ENCODE data around the gene NKAIN2.
"Not testable (repeated sequence)": the region's sequence is repeated elsewhere in the genome, so short reads cannot be mapped to it uniquely, and the experiment has no call there.

Gene NKAIN2

DNA sequence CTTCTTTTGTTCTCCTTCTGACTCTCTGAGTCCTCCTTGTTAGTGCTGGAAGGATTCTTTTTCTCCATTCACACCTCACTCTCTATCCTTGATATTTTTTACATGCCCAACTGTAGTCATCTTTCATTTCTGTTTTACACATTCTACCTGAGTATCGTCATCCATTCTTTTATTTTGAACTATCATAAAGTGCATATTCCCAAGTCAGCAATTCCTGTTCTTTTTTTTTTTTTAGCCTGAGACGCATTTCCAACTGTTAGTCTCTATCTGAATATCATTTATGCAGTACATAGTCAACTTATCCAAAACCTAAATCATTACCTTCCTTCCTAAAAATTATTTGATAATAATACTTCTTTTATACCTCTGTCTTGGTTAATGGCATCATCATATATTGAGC is 207.5 kb downstream of the NKAIN2 start:
- H3K4me1 ChIP-seq = no peaks in the 10 kb centered on the region
- H3K4me3 ChIP-seq (ENCODE audit: low read depth, low read length) = no peak overlapping the region
- no peaks in the 10 kb centered on the region for H3K36me3 ChIP-seq

DNA sequence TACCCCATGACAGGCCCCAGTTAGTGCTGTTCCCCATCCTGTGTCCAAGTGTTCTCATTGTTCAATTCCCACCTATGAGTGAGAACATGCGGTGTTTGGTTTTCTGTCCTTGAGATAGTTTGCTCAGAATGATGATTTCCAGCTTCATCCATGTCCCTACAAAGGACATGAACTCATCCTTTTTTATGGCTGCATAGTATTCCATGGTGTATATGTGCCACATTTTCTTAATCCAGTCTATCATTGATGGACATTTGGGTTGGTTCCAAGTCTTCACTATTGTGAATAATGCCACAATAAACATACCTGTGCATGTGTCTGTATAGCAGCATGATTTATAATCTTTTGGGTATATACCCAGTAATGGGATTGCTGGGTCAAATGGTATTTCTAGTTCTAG is 218.4 kb downstream of the NKAIN2 start:
- not testable (repeated sequence) for H3K4me1 ChIP-seq; H3K27me3 ChIP-seq; H3K9me3 ChIP-seq; H3K36me3 ChIP-seq; H3K4me3 ChIP-seq (ENCODE audit: low read depth, low read length); DNase-seq

More for the DNA sequence above, 207.5 kb downstream of the NKAIN2 start:
- H3K9me3 ChIP-seq = no peaks in the 10 kb centered on the region; the same call in 1 of the 2 replicates
- H3K27me3 ChIP-seq = no peaks in the 10 kb centered on the region
- DNase-seq = no peak
- TF ChIP-seq, protein P1, sequence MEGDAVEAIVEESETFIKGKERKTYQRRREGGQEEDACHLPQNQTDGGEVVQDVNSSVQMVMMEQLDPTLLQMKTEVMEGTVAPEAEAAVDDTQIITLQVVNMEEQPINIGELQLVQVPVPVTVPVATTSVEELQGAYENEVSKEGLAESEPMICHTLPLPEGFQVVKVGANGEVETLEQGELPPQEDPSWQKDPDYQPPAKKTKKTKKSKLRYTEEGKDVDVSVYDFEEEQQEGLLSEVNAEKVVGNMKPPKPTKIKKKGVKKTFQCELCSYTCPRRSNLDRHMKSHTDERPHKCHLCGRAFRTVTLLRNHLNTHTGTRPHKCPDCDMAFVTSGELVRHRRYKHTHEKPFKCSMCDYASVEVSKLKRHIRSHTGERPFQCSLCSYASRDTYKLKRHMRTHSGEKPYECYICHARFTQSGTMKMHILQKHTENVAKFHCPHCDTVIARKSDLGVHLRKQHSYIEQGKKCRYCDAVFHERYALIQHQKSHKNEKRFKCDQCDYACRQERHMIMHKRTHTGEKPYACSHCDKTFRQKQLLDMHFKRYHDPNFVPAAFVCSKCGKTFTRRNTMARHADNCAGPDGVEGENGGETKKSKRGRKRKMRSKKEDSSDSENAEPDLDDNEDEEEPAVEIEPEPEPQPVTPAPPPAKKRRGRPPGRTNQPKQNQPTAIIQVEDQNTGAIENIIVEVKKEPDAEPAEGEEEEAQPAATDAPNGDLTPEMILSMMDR (IDR thresholded peaks at IDR 0.05; ENCODE audit: low read depth, low read length) = no peak

DNA sequence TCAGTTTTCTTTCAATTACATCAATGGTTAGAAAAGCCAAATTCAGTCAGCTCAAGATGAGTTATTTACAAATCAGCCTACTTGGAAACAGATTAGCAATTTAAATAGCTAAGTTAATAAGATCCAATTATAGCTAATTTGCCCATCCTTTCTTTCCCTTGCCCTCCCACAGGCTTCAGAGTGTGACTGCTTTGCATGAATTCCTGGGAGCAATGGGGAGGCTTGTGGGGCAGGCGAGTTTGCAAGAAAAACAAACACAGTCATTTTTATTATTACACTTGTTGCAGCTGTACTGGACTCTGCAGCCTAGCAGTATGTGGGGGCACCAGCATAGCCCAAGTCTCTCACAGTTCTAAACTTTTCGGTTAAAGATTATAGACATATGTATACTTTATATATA is 219.0 kb downstream of the NKAIN2 start:
- Histone ChIP-seq H3K9me3 (no peaks in the 10 kb centered on the region), H3K36me3 (no peaks in the 10 kb centered on the region), H3K4me1 (no peaks in the 10 kb centered on the region), H3K27me3 (no peaks in the 10 kb centered on the region), H3K4me3 (ENCODE audit: low read depth, low read length) (no peak overlapping the region)
- TF ChIP-seq, protein P1 (IDR thresholded peaks at IDR 0.05; ENCODE audit: low read depth, low read length) = no peak
- DNase-seq = no peak

DNA sequence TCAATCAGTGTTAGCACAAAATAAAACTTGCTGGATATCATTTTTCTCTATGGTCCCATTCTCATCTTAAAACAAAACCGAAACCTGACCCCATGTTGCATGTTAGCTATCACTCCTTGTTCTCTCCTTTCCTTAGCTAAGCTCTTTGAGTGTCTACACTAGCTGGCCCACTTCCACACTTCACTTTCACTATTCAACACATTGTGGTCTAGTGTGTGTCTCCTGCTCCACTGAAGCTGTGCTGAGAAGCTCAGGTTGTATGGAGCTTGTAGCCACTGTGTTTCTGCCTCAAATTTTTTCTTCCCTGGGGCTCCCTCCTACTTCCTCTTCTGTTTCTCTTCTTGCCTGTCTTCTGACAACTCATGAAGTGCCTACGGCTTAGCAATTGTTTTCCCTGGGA is 223.0 kb downstream of the NKAIN2 start:
- Histone ChIP-seq H3K4me1 (no peaks in the 10 kb centered on the region), H3K36me3 (no peaks in the 10 kb centered on the region), H3K4me3 (ENCODE audit: low read depth, low read length) (no peak overlapping the region), H3K9me3 (no peaks in the 10 kb centered on the region), H3K27me3 (no peaks in the 10 kb centered on the region)
- TF ChIP-seq, protein P1 (IDR thresholded peaks at IDR 0.05; ENCODE audit: low read depth, low read length) = no peak
- no peak for DNase-seq

DNA sequence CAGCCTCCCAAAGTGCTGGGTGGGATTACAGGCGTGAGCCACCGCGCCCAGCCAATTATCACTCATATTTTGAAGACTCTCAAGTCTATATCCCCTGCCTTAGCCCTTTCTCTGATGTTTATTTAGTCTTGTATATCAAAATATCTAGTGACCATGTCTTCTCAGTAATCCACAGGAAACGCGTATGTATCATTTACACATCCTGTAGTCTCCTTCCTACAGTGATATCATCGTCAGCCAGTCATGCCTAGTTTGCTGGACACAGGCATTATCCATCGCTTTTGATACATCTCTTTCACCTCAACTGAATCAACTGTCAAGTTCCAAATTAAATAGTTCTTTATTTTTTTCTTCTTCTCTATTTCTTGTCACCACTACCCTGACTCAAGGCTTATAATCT is 223.7 kb downstream of the NKAIN2 start:
- Histone ChIP-seq H3K36me3 (no peaks in the 10 kb centered on the region), H3K9me3 (no peaks in the 10 kb centered on the region), H3K27me3 (no peaks in the 10 kb centered on the region), H3K4me3 (ENCODE audit: low read depth, low read length) (no peak overlapping the region), H3K4me1 (no peaks in the 10 kb centered on the region)
- TF ChIP-seq, protein P1 (IDR thresholded peaks at IDR 0.05; ENCODE audit: low read depth, low read length) = no peak
- no peak for DNase-seq

DNA sequence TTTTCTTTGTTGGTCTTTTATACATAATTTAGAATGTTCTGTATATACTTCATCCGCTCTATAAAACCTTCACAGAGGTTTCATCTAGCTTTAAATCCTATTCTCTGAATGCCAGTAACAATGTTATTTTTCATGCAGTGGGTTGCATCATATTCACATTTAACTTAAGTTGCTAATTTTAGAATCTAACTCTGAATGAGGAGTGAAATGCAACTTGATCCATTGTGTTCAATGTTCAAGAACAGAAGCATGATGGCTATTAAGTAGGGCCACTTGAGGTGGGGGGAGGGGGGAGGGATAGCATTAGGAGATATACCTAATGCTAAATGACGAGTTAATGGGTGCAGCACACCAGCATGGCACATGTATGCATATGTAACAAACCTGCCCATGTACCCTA is 224.5 kb downstream of the NKAIN2 start:
- no peak for DNase-seq
- H3K9me3 ChIP-seq = no peaks in the 10 kb centered on the region
- no peaks in the 10 kb centered on the region for H3K27me3 ChIP-seq
- TF ChIP-seq, protein P1 (IDR thresholded peaks at IDR 0.05; ENCODE audit: low read depth, low read length) = no peak
- H3K4me3 ChIP-seq (ENCODE audit: low read depth, low read length) = no peak overlapping the region
- H3K36me3 ChIP-seq = no peaks in the 10 kb centered on the region
- H3K4me1 ChIP-seq = no peaks in the 10 kb centered on the region

DNA sequence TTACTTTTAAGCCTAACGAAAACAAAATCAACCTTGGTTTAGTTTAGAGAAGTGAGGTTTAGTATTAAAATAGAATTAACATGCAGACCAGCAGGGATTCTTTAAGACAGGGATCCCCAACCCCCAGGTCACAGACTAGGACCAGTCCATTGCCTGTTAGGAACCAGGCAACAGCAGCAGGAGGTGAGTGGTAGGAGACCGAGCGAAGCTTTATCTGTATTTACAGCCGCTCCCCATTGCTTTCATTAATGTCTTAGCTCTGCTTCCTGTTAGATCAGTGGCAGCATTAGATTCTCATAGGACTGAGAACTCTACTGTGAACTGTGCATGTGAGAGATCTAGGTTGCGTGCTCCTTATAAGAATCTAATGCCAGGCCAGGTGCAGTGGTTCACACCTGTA is 225.9 kb downstream of the NKAIN2 start:
- Histone ChIP-seq H3K9me3 (no peaks in the 10 kb centered on the region), H3K36me3 (no peaks in the 10 kb centered on the region), H3K27me3 (no peaks in the 10 kb centered on the region), H3K4me1 (no peaks in the 10 kb centered on the region), H3K4me3 (ENCODE audit: low read depth, low read length) (no peak overlapping the region)
- TF ChIP-seq, protein P1 (IDR thresholded peaks at IDR 0.05; ENCODE audit: low read depth, low read length) = no peak
- DNase-seq = no peak
